HepG2 (cell line): ENCODE data around the gene USH2A.

ENCODE experiments used
- CTCF ChIP-seq: sonication (generic); formaldehyde crosslinking; IDR thresholded peaks from 2 replicates; pipeline ENCODE4 v1.5.0; 2020; ENCODE audit warnings: mild to moderate bottlenecking, missing genetic modification reagents, moderate library complexity
- MIER3 ChIP-seq: IDR thresholded peaks from 2 replicates; pipeline ENCODE4 v1.6.1; 2016; ENCODE audit warnings: missing compliant biosample characterization, borderline replicate concordance
- MYC ChIP-seq: sonication (generic); formaldehyde crosslinking; IDR thresholded peaks from 2 replicates; pipeline ENCODE4 v1.9.0; 2021; ENCODE audit warnings: missing genetic modification reagents, borderline replicate concordance
- RXRB ChIP-seq: IDR thresholded peaks from 2 replicates; pipeline ENCODE4 v1.6.1; 2016; ENCODE audit warnings: borderline replicate concordance, missing genetic modification reagents, missing compliant biosample characterization
- TAF1 ChIP-seq: sonication (generic); formaldehyde crosslinking; IDR thresholded peaks from 2 replicates; pipeline ENCODE4 v1.4.0; 2020; ENCODE audit warnings: missing genetic modification reagents
- ZNF274 ChIP-seq: sonication (generic); formaldehyde crosslinking; IDR thresholded peaks from 2 replicates; pipeline ENCODE4 v1.5.1; 2020; ENCODE audit warnings: mild to moderate bottlenecking, missing genetic modification reagents
- ZNF615 ChIP-seq: sonication (generic); formaldehyde crosslinking; IDR thresholded peaks from 2 replicates; pipeline ENCODE4 v1.5.0; 2020; ENCODE audit warnings: mild to moderate bottlenecking, missing genetic modification reagents, borderline replicate concordance

GRCh38 chr1:216379441-216379840, 43.8 kb downstream of the USH2A start:
- TF ChIP-seq TAF1 (no peak), MYC (CRISPR knock-in tag) (no peak), RXRB (CRISPR knock-in tag) (no peak), ZNF615 (CRISPR knock-in tag) (no peak), ZNF274 (CRISPR knock-in tag) (no peak), MIER3 (CRISPR knock-in tag) (no peak), CTCF (CRISPR knock-in tag) (no peak)
